Esophagus squamous epithelium (tissue), 5 donors: Measurements from ENCODE around the gene TRIM27. TPM values are rescaled to one million over a fixed set of nuclear protein-coding genes. Genes with fewer than 3 reads are reported as not detected.

ENCODE experiments used
- DNase-seq: peaks from one replicate; lab custom pipeline; 2025; lab: John Stamatoyannopoulos, UW
- H3K27ac ChIP-seq, 4 donors: fragments of 200-600 bp; sonication (generic); one replicate each; pipeline ENCODE4 v1.5.1; 2016 to 2019; ENCODE audit warnings: mild to moderate bottlenecking in 1 of 4
- H3K27me3 ChIP-seq, 4 donors: fragments of 200-600 bp; sonication (generic); 1 replicate in 3 of 4; 2 replicates in 1 of 4; pipeline versions ENCODE4 v1.5.1 to v1.6.0; 2017 to 2021; ENCODE audit warnings: antibody characterized with exemption in 1 of 4
- H3K36me3 ChIP-seq, 3 donors: fragments of 200-600 bp; sonication (generic); one replicate each; pipeline ENCODE4 v1.5.1; 2016 to 2019
- H3K4me1 ChIP-seq, 3 donors: fragments of 200-600 bp; sonication (generic); one replicate each; pipeline ENCODE4 v1.5.1; 2017 to 2019
- H3K4me3 ChIP-seq, 4 donors: fragments of 200-600 bp; sonication (generic); 1 replicate in 3 of 4; 2 replicates in 1 of 4; pipeline ENCODE4 v1.5.1; 2016 to 2019; ENCODE audit warnings: mild to moderate bottlenecking in 2 of 4, moderate library complexity in 1 of 4
- H3K9me3 ChIP-seq, 3 donors: fragments of 200-600 bp; sonication (generic); one replicate each; pipeline ENCODE4 v1.5.1; 2016 to 2019
- POLR2A ChIP-seq, 4 donors: fragments of 450-650 bp; IDR thresholded peaks; one replicate each; pipeline ENCODE4 v1.6.1; 2017; ENCODE audit warnings: antibody characterized with exemption in 4 of 4, mild to moderate bottlenecking in 4 of 4, moderate library complexity in 3 of 4
- WGBS, 2 donors: methylation state at CpG; one replicate each; pipeline ENCODE4 v1.1.5; 2018; 5-methylcytosine and 5-hydroxymethylcytosine counted together
- intact Hi-C: fragments of 100-400 bp; cut with DNase I; formaldehyde crosslinking; loops from one replicate; pipeline ENCODE4 v1.15.0; 2022
- total RNA-seq, 4 donors: library from RNA; depleted of rRNA; stranded (reverse); fragments of >200 nt; gene quantifications; one replicate each; pipeline ENCODE4 v1.1.0, GENCODE V29; 2016
- TF ChIP-seq, protein P1 (sequence below), 6 experiments: fragments of 450-650 bp in 4 of 6; fragments of 200-600 bp in 2 of 6; sonication (generic) in 2 of 6; IDR thresholded peaks; one replicate each; pipeline ENCODE4 v1.5.1; 2016 to 2019; ENCODE audit warnings: antibody characterized with exemption in 6 of 6, mild to moderate bottlenecking in 4 of 6, moderate library complexity in 4 of 6
- donor health status: DM: yes; HTN: yes; CAD: no.

The TRIM27 gene
- total RNA-seq, 4 donors from 2014 or later, result 25.0 to 51.9 (median 30.9) TPM

DNA sequence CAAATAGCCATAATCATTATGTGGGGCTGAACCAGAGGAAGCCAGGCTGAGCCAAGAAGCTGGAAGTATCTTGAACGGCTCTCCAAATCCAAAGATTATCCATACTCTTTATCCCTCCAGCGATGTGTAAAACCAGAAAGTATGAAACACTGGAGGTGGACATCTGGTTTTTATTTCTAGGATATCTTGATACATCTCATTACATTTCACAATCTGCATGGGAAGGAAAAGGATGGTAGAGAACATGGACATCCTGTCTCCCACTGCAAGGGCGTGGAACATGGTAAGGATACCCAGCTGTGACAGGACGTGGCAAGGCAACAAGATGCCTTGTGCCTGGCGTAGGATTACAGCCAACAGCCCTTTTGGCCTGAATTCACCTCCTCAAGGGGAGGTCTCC, 20.1 kb downstream of the TRIM27 start:
- intact Hi-C loops, result no loop called here
- DNase-seq, result no peak
- 89 to 98% methylated on average over 5 of the region's 5 CpGs for WGBS, 2 donors
- no peak overlapping the region for H3K27ac ChIP-seq
- peaks cover 19 to 84% (median 28%) of the 10 kb centered on the region in 3 donors for H3K36me3 ChIP-seq
- TF ChIP-seq, protein P1, sequence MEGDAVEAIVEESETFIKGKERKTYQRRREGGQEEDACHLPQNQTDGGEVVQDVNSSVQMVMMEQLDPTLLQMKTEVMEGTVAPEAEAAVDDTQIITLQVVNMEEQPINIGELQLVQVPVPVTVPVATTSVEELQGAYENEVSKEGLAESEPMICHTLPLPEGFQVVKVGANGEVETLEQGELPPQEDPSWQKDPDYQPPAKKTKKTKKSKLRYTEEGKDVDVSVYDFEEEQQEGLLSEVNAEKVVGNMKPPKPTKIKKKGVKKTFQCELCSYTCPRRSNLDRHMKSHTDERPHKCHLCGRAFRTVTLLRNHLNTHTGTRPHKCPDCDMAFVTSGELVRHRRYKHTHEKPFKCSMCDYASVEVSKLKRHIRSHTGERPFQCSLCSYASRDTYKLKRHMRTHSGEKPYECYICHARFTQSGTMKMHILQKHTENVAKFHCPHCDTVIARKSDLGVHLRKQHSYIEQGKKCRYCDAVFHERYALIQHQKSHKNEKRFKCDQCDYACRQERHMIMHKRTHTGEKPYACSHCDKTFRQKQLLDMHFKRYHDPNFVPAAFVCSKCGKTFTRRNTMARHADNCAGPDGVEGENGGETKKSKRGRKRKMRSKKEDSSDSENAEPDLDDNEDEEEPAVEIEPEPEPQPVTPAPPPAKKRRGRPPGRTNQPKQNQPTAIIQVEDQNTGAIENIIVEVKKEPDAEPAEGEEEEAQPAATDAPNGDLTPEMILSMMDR (IDR thresholded peaks at IDR 0.05), result no peak
- no peak for TF ChIP-seq POLR2A (IDR thresholded peaks at IDR 0.05)
- H3K9me3 ChIP-seq, result no peaks in the 10 kb centered on the region
- H3K4me3 ChIP-seq, result no peak overlapping the region
- H3K4me1 ChIP-seq, result no peaks in the 10 kb centered on the region
- H3K27me3 ChIP-seq, result no peaks in the 10 kb centered on the region

DNA sequence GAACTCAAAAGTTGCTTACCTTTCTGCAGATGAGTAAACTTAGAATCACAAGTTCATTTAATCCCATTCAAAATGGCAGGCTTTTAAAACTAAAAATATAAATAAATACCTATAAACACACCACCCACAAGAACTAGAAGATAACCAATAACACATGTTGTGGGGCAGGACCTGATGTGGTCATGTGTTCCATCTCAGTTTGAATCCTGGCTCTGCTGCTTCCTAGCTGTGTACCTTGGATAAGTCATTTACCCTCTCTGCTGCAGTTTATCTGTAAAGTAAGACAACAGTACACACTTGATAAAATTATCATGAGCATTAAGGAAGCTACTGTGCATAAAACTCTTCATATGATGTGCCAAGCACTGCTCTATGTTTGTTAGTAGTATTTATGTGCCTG, 22.0 kb downstream of the TRIM27 start:
- no peak for TF ChIP-seq POLR2A (IDR thresholded peaks at IDR 0.05)
- TF ChIP-seq, protein P1 (IDR thresholded peaks at IDR 0.05), result no peak
- H3K4me1 ChIP-seq, result peaks cover 0 to 15% (median 5%) of the 10 kb centered on the region in 3 donors
- DNase-seq, result no peak
- H3K4me3 ChIP-seq, result no peak overlapping the region
- H3K27ac ChIP-seq, result no peak overlapping the region
- peaks cover 19 to 65% (median 28%) of the 10 kb centered on the region in 3 donors for H3K36me3 ChIP-seq
- no peaks in the 10 kb centered on the region for H3K27me3 ChIP-seq
- H3K9me3 ChIP-seq, result no peaks in the 10 kb centered on the region
- intact Hi-C loops, result no loop called here

DNA sequence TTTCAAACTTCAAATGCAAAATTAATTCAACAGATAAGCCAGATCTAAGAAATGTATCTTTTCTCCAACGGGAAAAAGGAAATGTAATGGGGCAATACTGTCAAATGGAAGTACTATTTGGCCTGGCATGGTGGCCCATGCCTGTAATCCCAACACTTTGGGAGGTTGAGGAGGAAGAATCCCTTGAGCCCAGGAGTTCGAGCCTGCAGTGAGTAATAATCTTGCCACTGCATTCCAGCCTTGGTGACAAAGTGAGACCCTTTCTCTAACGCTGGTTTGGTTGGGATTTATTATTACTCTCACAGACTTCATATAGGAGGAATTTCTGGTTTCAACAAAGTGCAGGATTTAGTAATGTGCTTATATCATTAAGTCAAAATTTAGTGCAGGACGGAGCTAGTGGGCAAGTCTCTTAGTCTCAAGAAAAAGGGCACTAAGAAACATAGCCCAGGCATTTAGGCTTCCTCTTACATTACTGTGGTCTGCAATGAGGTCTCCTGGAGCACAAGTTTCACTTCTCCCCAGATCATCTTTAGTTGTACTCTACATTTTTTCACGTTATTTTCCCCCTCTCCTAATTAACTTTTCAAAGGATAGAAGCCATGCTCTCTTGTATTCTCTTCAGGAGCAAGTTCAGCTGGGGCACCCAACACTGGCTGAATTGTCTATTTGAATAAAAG, 23.1 kb downstream of the TRIM27 start:
- no peak overlapping the region for H3K4me3 ChIP-seq
- H3K9me3 ChIP-seq, result no peaks in the 10 kb centered on the region
- intact Hi-C loops, result no loop called here
- H3K36me3 ChIP-seq, result peaks cover 19 to 54% (median 24%) of the 10 kb centered on the region in 3 donors
- H3K27me3 ChIP-seq, result no peaks in the 10 kb centered on the region
- 73 to 80% methylated on average over 5 of the region's 5 CpGs for WGBS, 2 donors
- H3K4me1 ChIP-seq, result peaks cover 0 to 15% (median 5%) of the 10 kb centered on the region in 3 donors
- no peak overlapping the region for H3K27ac ChIP-seq
- TF ChIP-seq POLR2A (IDR thresholded peaks at IDR 0.05), result no peak
- TF ChIP-seq, protein P1 (IDR thresholded peaks at IDR 0.05), result no peak
- no peak for DNase-seq

DNA sequence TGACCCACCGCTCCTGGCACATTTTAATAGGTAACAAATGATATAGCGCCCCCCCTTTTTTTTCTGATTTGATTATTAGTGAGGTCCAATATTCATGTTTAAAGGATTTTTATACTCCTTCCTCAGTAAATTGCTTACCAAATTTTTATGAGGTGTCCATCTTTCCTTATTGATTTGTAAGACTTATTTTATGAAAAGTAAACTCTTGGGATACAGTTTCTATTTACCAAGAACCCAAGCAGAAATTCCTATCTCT, 25.1 kb downstream of the TRIM27 start:
- TF ChIP-seq, protein P1 (IDR thresholded peaks at IDR 0.05), result no peak
- no peak for TF ChIP-seq POLR2A (IDR thresholded peaks at IDR 0.05)
- peaks cover 9 to 33% (median 10%) of the 10 kb centered on the region in 3 donors for H3K36me3 ChIP-seq
- H3K4me1 ChIP-seq, result peaks cover 0 to 15% (median 5%) of the 10 kb centered on the region in 3 donors
- no peak overlapping the region for H3K27ac ChIP-seq
- 65 to 74% methylated on average over 2 of the region's 2 CpGs for WGBS, 2 donors
- H3K27me3 ChIP-seq, result no peaks in the 10 kb centered on the region
- intact Hi-C loops, result no loop called here
- DNase-seq, result no peak
- H3K4me3 ChIP-seq, result no peak overlapping the region
- H3K9me3 ChIP-seq, result no peaks in the 10 kb centered on the region

DNA sequence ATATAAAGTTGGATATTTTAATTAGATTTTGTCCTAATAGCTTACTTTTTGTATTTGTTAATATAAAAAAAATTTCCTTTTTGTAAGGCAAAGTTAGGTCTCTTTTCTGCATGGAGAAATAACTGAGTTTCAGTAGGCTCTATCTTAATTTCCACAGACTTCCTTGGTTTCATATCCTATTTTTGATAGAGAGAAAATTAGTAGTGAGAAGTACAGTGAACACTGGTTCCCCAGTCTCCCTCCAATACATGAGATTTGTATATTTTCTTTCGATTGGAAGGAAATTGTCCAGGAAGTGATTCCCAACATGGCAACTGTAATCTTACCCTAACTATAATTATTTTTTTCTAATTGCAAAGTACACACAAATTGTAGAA, 26.4 kb downstream of the TRIM27 start:
- Histone ChIP-seq H3K36me3 (peaks cover 0 to 20% (median 5%) of the 10 kb centered on the region in 3 donors), H3K4me3 (peak overlapping the region; percentile 59 to 86 (median 66)), H3K9me3 (no peaks in the 10 kb centered on the region), H3K27ac (peak overlapping the region; percentile 90 to 99 (median 96)), H3K27me3 (no peaks in the 10 kb centered on the region), H3K4me1 (peaks cover 0 to 15% (median 5%) of the 10 kb centered on the region in 3 donors)
- no peak for TF ChIP-seq POLR2A (IDR thresholded peaks at IDR 0.05)
- TF ChIP-seq, protein P1 (IDR thresholded peaks at IDR 0.05), result peak in 1 of 6 experiments; percentile 2
- DNase-seq, result no peak
- intact Hi-C loops, result no loop called here
- WGBS, 2 donors, result 0 to 13% methylated on average over 1 of the region's 1 CpG
